D721Med (cell line): ENCODE data around the gene TMEM244.
A peak's percentile ranks its signal among the peaks of the same experiment; 100 is the strongest.
"Not testable (repeated sequence)": the region's sequence is repeated elsewhere in the genome, so short reads cannot be mapped to it uniquely, and the experiment has no call there.

Source experiments
- DNase-seq: peaks from one replicate; pipeline ENCODE4 v3.0.0; 2011; ENCODE audit warnings: low spot score; ENCODE audit not compliant: insufficient read length
- FAIRE-seq: peaks from 2 replicates; lab custom pipeline; 2011; peaks lifted over from hg19 to GRCh38; lab: Jason Lieb, UNC
- TF ChIP-seq, protein P1 (sequence below): IDR thresholded peaks from 2 replicates; pipeline ENCODE4 v1.5.1; 2012; ENCODE audit warnings: mild to moderate bottlenecking, control low read depth; ENCODE audit not compliant: insufficient read depth; ENCODE audit errors: missing control alignments

Gene TMEM244

GRCh38 chr6:129818251-129818650 lies 42.9 kb downstream of the TMEM244 start:
- TF ChIP-seq, protein P1, sequence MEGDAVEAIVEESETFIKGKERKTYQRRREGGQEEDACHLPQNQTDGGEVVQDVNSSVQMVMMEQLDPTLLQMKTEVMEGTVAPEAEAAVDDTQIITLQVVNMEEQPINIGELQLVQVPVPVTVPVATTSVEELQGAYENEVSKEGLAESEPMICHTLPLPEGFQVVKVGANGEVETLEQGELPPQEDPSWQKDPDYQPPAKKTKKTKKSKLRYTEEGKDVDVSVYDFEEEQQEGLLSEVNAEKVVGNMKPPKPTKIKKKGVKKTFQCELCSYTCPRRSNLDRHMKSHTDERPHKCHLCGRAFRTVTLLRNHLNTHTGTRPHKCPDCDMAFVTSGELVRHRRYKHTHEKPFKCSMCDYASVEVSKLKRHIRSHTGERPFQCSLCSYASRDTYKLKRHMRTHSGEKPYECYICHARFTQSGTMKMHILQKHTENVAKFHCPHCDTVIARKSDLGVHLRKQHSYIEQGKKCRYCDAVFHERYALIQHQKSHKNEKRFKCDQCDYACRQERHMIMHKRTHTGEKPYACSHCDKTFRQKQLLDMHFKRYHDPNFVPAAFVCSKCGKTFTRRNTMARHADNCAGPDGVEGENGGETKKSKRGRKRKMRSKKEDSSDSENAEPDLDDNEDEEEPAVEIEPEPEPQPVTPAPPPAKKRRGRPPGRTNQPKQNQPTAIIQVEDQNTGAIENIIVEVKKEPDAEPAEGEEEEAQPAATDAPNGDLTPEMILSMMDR: no peak
- FAIRE-seq: no peak
- DNase-seq: no peak

- DNase-seq (no peak), FAIRE-seq (no peak)
- TF ChIP-seq, protein P1: no peak
These were observed 43.3 kb downstream of the TMEM244 start for GRCh38 chr6:129817821-129818220.

DNA sequence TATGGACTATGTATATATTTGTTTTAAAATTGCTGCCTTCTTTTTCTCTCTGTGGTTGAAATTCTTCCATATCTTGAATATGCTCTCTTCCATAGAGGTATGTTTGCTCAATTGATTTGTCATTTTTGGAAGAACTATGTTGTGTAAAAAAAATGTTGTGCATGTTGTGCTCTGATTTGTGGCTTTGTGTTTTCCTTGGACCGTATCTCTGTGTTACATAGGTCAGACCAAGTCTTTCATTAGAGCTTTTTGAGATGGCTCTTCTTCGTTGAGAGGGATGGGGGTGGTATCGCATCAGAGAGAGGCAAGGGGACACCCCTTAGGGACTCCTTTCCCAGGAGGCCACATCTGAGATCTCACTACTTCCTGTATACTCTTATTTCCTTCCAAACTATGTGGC lies 43.8 kb downstream of the TMEM244 start:
- DNase-seq (no peak), FAIRE-seq (peak; percentile 71)
- TF ChIP-seq, protein P1: no peak

- TF ChIP-seq, protein P1: no peak
- no peak for FAIRE-seq
- no peak for DNase-seq
These were observed 48.9 kb downstream of the TMEM244 start for GRCh38 chr6:129812145-129812777.

DNA sequence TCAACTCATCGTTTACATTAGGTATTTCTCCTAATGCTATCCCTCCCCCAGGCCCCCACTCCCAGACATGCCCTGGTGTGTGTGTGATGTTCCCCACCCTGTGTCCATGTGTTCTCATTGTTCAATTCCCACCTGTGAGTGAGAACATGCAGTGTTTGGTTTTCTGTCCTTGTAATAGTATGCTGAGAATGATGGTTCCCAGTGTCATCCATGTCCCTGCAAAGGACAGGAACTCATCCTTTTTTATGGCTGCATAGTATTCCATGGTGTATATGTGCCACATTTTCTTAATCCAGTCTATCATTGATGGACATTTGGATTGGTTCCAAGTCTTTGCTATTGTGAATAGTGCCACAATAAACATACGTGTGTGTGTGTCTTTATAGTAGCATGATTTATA lies 54.0 kb downstream of the TMEM244 start:
- DNase-seq, FAIRE-seq: not testable (repeated sequence)

- FAIRE-seq: not testable (repeated sequence)
These were observed 58.2 kb downstream of the TMEM244 start for GRCh38 chr6:129802920-129803319.

GRCh38 chr6:129801909-129802308 lies 59.2 kb downstream of the TMEM244 start:
- TF ChIP-seq, protein P1: no peak
- FAIRE-seq (no peak), DNase-seq (no peak)

More at GRCh38 chr6:129802920-129803319, 58.2 kb downstream of the TMEM244 start:
- not testable (repeated sequence) for DNase-seq

DNA sequence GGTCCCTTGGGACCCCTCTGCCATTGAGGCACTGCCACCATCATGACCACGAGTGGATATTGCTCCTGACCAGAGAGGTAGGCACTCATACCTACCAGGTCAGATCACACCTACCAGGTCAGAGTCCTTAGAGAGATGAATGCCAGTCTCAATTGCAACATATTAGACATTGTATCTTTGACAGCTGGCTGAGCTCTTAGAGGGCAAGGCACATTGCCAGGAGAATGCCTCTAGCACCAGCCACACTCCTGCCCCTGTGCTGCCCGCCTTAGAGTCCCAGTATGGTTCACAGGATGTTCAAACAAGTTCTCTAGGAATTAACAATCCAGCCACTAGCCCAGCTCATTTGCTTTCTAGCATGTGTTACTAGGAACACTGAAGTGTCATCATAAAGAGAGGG lies 65.9 kb downstream of the TMEM244 start:
- no peak for DNase-seq
- no peak for FAIRE-seq
- TF ChIP-seq, protein P1: no peak
